ENCODE measurements around the gene GALNT5. TPM values are rescaled to one million over a fixed set of nuclear protein-coding genes. Genes with fewer than 3 reads are reported as not detected.

The GALNT5 gene
- polyA plus RNA-seq, 3 donors, result not detected

DNA sequence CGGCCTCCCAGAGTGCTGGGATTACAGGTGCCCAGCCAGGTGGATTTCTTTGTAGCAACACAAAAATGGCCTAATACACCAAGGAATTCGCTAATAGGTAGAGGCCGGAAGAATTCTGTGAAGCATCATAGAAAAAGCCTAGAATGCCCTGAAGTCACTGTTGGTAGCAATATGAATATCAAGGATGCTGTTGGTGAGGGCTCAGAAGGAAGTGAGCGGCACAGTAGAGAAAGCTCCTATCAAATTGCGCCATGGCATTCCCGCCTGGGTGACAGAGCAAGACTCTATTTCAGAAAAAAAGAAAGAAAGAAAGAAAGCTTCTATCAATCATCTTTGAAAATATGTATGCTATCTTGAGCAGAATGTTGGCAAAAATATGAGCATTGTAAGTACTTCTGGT, 23.8 kb downstream of the GALNT5 start:
- peaks cover 0 to 2% (median 1%) of the 10 kb centered on the region in 3 donors for H3K27me3 Mint-ChIP-seq (ENCODE audit: low read depth in 3 of 3)
- Histone ChIP-seq H3K9me3 (replicated peaks in 1 of 2; ENCODE audit: control insufficient read depth in 1 of 2, insufficient read depth in 1 of 2, low read length in 2 of 2) (peaks cover 0 to 7% of the 10 kb centered on the region in 2 donors), H3K4me3 (replicated peaks in 1 of 3; ENCODE audit: low read depth in 2 of 3, low read length in 3 of 3) (no peak overlapping the region), H4K20me1 (ENCODE audit: insufficient read depth, low read length) (no peaks in the 10 kb centered on the region), H3K27ac (ENCODE audit: low read depth in 1 of 2, low read length in 2 of 2) (no peak overlapping the region), H3K9ac (ENCODE audit: insufficient read depth, low read length, poor library complexity, severe bottlenecking) (no peak overlapping the region), H3K4me2 (replicated peaks; ENCODE audit: extremely low read depth, low read length, poor library complexity, severe bottlenecking) (no peak overlapping the region), H3K36me3 (replicated peaks in 1 of 2; ENCODE audit: control insufficient read depth in 1 of 2, insufficient read depth in 2 of 2, low read length in 2 of 2) (no peaks in the 10 kb centered on the region), H2AFZ (ENCODE audit: insufficient read depth, low read depth, low read length, poor library complexity, severe bottlenecking) (no peak overlapping the region), H3K4me1 (ENCODE audit: control insufficient read depth in 1 of 2, insufficient read depth in 2 of 2, low read length in 2 of 2) (no peaks in the 10 kb centered on the region), H3K79me2 (ENCODE audit: insufficient read depth, low read length) (no peaks in the 10 kb centered on the region), H3K27me3 (ENCODE audit: control insufficient read depth in 2 of 2, insufficient read depth in 2 of 2, low read length in 2 of 2) (no peaks in the 10 kb centered on the region)
- no peak for DNase-seq
- TF ChIP-seq CTCF (IDR thresholded peaks at IDR 0.05), result no peak
- peaks cover 4 to 22% (median 9%) of the 10 kb centered on the region in 7 donors for H3K9me3 Mint-ChIP-seq
- H3K36me3 Mint-ChIP-seq, result no peaks in the 10 kb centered on the region
- H3K27ac Mint-ChIP-seq, result no peak overlapping the region
- intact Hi-C loops (cut with micrococcal nuclease), result no loop called here
- WGBS (ENCODE audit: insufficient coverage), result 100% methylated on average over 1 of the region's 6 CpGs
- no peaks in the 10 kb centered on the region for H3K4me1 Mint-ChIP-seq
- no peak overlapping the region for H3K4me3 Mint-ChIP-seq

DNA sequence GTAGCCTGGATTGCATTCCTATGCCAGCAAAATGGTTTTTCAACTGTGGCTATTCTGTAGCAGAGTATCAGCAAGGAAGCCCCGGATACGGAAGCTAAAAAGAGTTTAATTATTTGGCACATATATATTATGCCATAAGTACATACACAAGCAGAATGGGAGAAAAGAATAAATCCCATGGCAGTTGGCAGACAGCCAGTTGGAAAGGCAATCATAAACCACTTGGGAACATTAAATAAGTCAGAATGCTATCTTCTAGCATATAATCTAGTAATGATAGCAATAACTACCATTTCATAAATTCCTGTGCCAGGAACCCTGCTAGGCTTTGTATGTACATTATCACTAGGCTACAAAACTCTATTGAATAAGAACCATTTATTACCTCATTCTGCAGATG, 26.0 kb downstream of the GALNT5 start:
- no peak overlapping the region for H3K27ac Mint-ChIP-seq
- no peaks in the 10 kb centered on the region for H3K79me2 ChIP-seq (ENCODE audit: insufficient read depth, low read length)

More for the DNA sequence above, 26.0 kb downstream of the GALNT5 start:
- no peak overlapping the region for H3K4me2 ChIP-seq (replicated peaks; ENCODE audit: extremely low read depth, low read length, poor library complexity, severe bottlenecking)
- peaks cover 0 to 7% of the 10 kb centered on the region in 2 donors for H3K9me3 ChIP-seq (replicated peaks in 1 of 2; ENCODE audit: control insufficient read depth in 1 of 2, insufficient read depth in 1 of 2, low read length in 2 of 2)
- WGBS (ENCODE audit: insufficient coverage), result no CpG with 5 or more reads among the region's 2 CpGs
- no peak overlapping the region for H3K27ac ChIP-seq (ENCODE audit: low read depth in 1 of 2, low read length in 2 of 2)
- TF ChIP-seq CTCF (IDR thresholded peaks at IDR 0.05), result no peak
- Mint-ChIP-seq H3K9me3 (peaks cover 4 to 17% (median 7%) of the 10 kb centered on the region in 7 donors), H3K27me3 (ENCODE audit: low read depth in 3 of 3) (no peaks in the 10 kb centered on the region), H3K4me1 (no peaks in the 10 kb centered on the region), H3K36me3 (no peaks in the 10 kb centered on the region), H3K4me3 (no peak overlapping the region)
- H3K27me3 ChIP-seq (ENCODE audit: control insufficient read depth in 2 of 2, insufficient read depth in 2 of 2, low read length in 2 of 2), result no peaks in the 10 kb centered on the region
- no peak overlapping the region for H2AFZ ChIP-seq (ENCODE audit: insufficient read depth, low read depth, low read length, poor library complexity, severe bottlenecking)
- no peaks in the 10 kb centered on the region for H3K36me3 ChIP-seq (replicated peaks in 1 of 2; ENCODE audit: control insufficient read depth in 1 of 2, insufficient read depth in 2 of 2, low read length in 2 of 2)
- DNase-seq, result no peak
- intact Hi-C loops (cut with micrococcal nuclease), result no loop called here
- no peak overlapping the region for H3K4me3 ChIP-seq (replicated peaks in 1 of 3; ENCODE audit: low read depth in 2 of 3, low read length in 3 of 3)
- H4K20me1 ChIP-seq (ENCODE audit: insufficient read depth, low read length), result no peaks in the 10 kb centered on the region
- H3K4me1 ChIP-seq (ENCODE audit: control insufficient read depth in 1 of 2, insufficient read depth in 2 of 2, low read length in 2 of 2), result no peaks in the 10 kb centered on the region
- no peak overlapping the region for H3K9ac ChIP-seq (ENCODE audit: insufficient read depth, low read length, poor library complexity, severe bottlenecking)
